Liver (tissue), 9 donors: ENCODE measurements around the gene VWA5B2. TPM values are rescaled to one million over a fixed set of nuclear protein-coding genes. Genes with fewer than 3 reads are reported as not detected.

Experiments used
- DNase-seq: peaks from one replicate; pipeline ENCODE4 v3.0.0-alpha.2; 2017; ENCODE audit warnings: low spot score
- H3K27ac ChIP-seq, 2 donors: one replicate each; pipeline ENCODE4 v1.7.0; 2013; ENCODE audit warnings: inconsistent platforms in 2 of 2, low read length in 2 of 2, control low read depth in 1 of 2, low read depth in 1 of 2, mild to moderate bottlenecking in 1 of 2
- H3K27me3 ChIP-seq, 4 donors: one replicate each; pipeline versions ENCODE4 v1.6.1 to v1.7.0; 2013; ENCODE audit warnings: low read length in 3 of 4, inconsistent platforms in 1 of 4, mild to moderate bottlenecking in 1 of 4, moderate library complexity in 1 of 4; ENCODE audit not compliant: control insufficient read depth in 4 of 4, insufficient read depth in 4 of 4
- H3K36me3 ChIP-seq, 4 donors: one replicate each; pipeline versions ENCODE4 v1.6.1 to v1.7.0; 2013; ENCODE audit warnings: low read length in 3 of 4, mild to moderate bottlenecking in 3 of 4, low read depth in 1 of 4, moderate library complexity in 1 of 4; ENCODE audit not compliant: control insufficient read depth in 4 of 4, insufficient read depth in 3 of 4
- H3K4me1 ChIP-seq, 4 donors: one replicate each; pipeline versions ENCODE4 v1.6.1 to v1.7.0; 2013; ENCODE audit warnings: low read length in 3 of 4, mild to moderate bottlenecking in 3 of 4, moderate library complexity in 1 of 4; ENCODE audit not compliant: control insufficient read depth in 4 of 4, insufficient read depth in 4 of 4
- H3K4me3 ChIP-seq, 3 donors: one replicate each; pipeline versions ENCODE4 v1.6.1 to v1.7.0; 2013; ENCODE audit warnings: low read length in 3 of 3, control low read depth in 1 of 3, low read depth in 1 of 3, mild to moderate bottlenecking in 1 of 3
- H3K9ac ChIP-seq, 2 donors: one replicate each; pipeline ENCODE4 v1.7.0; 2013; ENCODE audit warnings: low read length in 2 of 2, mild to moderate bottlenecking in 2 of 2, moderate library complexity in 2 of 2, control low read depth in 1 of 2, low read depth in 1 of 2
- H3K9me3 ChIP-seq, 4 donors: one replicate each; pipeline versions ENCODE4 v1.6.1 to v1.7.0; 2013; ENCODE audit warnings: low read length in 3 of 4; ENCODE audit not compliant: control insufficient read depth in 4 of 4
- ATF3 ChIP-seq: IDR thresholded peaks from 2 replicates; pipeline ENCODE4 v1.6.1; 2016; ENCODE audit warnings: antibody characterized with exemption
- CTCF ChIP-seq: fragments of 150-350 bp; IDR thresholded peaks from 2 replicates; pipeline ENCODE4 v1.5.1; 2017; ENCODE audit warnings: improper control_type of control experiment, low read depth, low read length; ENCODE audit not compliant: missing input control
- EGR1 ChIP-seq, 2 donors: IDR thresholded peaks; 2 replicates each; pipeline ENCODE4 v1.6.1; 2016 to 2018; ENCODE audit warnings: antibody characterized with exemption in 2 of 2, low read depth in 2 of 2
- FOXA1 ChIP-seq: IDR thresholded peaks from 2 replicates; pipeline ENCODE4 v1.6.1; 2016; ENCODE audit warnings: antibody characterized with exemption
- FOXA2 ChIP-seq: IDR thresholded peaks from 2 replicates; pipeline ENCODE4 v1.6.1; 2016; ENCODE audit warnings: antibody characterized with exemption
- GABPA ChIP-seq, 2 donors: IDR thresholded peaks in 1 of 2; conservative IDR thresholded peaks in 1 of 2; 2 replicates each; pipeline ENCODE4 v1.6.1; 2016; ENCODE audit warnings: antibody characterized with exemption in 2 of 2, mild to moderate bottlenecking in 1 of 2, moderate library complexity in 1 of 2
- HNF4A ChIP-seq, 2 donors: conservative IDR thresholded peaks; 2 replicates each; pipeline ENCODE4 v1.6.1; 2016; ENCODE audit warnings: antibody characterized with exemption in 2 of 2, mild to moderate bottlenecking in 2 of 2
- HNF4G ChIP-seq: IDR thresholded peaks from 2 replicates; pipeline ENCODE4 v1.6.1; 2016; ENCODE audit warnings: antibody characterized with exemption
- NR2F2 ChIP-seq: IDR thresholded peaks from 2 replicates; pipeline ENCODE4 v1.6.1; 2016; ENCODE audit warnings: antibody characterized with exemption
- RAD21 ChIP-seq, 2 donors: IDR thresholded peaks; 2 replicates each; pipeline ENCODE4 v1.6.1; 2016; ENCODE audit warnings: antibody characterized with exemption in 2 of 2, mild to moderate bottlenecking in 2 of 2
- RXRA ChIP-seq, 2 donors: IDR thresholded peaks; 2 replicates each; pipeline ENCODE4 v1.6.1; 2017 to 2018; ENCODE audit warnings: antibody characterized with exemption in 2 of 2, mild to moderate bottlenecking in 1 of 2
- SP1 ChIP-seq: IDR thresholded peaks from 2 replicates; pipeline ENCODE4 v1.6.1; 2018; ENCODE audit warnings: antibody characterized with exemption, mild to moderate bottlenecking
- TAF1 ChIP-seq: conservative IDR thresholded peaks from 2 replicates; pipeline ENCODE4 v1.6.1; 2016; ENCODE audit warnings: antibody characterized with exemption, mild to moderate bottlenecking
- YY1 ChIP-seq: IDR thresholded peaks from 2 replicates; pipeline ENCODE4 v1.6.1; 2016; ENCODE audit warnings: antibody characterized with exemption, mild to moderate bottlenecking
- WGBS: extraction: QIAGEN DNeasy Blood & Tissue Kit; methylation state at CpG from one replicate; pipeline ENCODE4 v1.1.7; 2013; 5-methylcytosine and 5-hydroxymethylcytosine counted together
- polyA plus RNA-seq, 2 donors: library from polyadenylated mRNA; stranded (reverse) in 1 of 2; unstranded in 1 of 2; fragments of 200-250 nt in 1 of 2; fragments of >200 nt in 1 of 2; fragmentation: Nextera tagmentation in 1 of 2; extraction: Ambion mirVana in 1 of 2; gene quantifications; one replicate each; pipeline versions ENCODE4 v1.2.1 to v1.2.3, GENCODE V29; 2013 to 2015
- total RNA-seq, 2 donors: library from RNA; depleted of rRNA; stranded (reverse); fragments of >200 nt; gene quantifications; one replicate each; pipeline ENCODE4 v1.2.3, GENCODE V29; 2014
- TF ChIP-seq, protein P1 (sequence below): IDR thresholded peaks from 2 replicates; pipeline ENCODE4 v1.6.1; 2016; ENCODE audit warnings: antibody characterized with exemption
- donor health status: healthy.
- donor health status: healthy.
- donor health status: healthy.
- donor health status: healthy.
- donor health status: healthy.

VWA5B2 gene
- total and polyA plus RNA-seq, 4 donors, result under 0.01 to 0.14 (median 0.08) TPM; not detected in 1

DNA sequence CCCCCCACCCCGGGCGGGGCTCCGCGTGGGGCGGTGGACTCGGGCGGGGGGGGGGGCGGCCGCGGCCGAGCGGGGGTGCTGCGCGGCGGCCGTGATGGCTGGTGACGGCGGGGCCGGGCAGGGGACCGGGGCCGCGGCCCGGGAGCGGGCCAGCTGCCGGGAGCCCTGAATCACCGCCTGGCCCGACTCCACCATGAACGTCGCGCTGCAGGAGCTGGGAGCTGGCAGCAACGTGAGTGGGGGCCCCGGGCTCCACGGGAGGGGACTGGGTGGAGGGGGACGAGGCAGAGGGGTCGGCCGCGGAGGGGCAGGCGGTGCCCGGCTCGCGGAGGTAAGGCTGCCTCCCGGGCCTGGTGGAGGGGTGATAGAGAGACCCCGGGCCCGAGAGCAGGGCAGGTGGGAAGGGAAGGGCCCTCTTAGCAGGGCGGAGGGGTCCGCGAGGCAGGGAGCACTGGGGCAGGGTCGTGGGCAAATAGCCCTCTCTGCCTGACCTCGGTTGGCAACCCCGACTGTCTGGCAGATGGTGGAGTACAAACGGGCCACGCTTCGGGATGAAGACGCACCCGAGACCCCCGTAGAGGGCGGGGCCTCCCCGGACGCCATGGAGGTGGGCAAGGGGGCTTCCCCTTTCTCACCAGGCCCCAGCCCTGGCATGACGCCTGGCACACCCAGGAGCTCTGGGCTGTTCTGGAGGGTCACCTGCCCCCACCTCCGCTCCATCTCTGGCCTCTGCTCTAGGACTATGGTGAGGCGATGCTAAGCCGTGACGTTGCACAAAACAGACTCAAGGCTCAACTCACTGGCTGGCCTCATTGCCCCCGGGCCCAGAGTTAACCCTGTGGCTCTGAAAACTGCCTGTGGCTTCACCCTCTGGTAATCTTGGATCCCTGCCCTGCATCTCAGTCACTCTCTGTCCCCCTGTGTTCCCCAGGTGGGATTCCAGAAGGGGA is 46.9 kb downstream of the VWA5B2 start, which contains the start of gene ECE2:
Gene ECE2, plus strand, starts transcription at position 62 of the 950 bp plus-strand sequence. Its CDS starts 132 bp downstream, at position 194.
- Histone ChIP-seq H3K4me3 (peak within 1 kb of the TSS in 1 of 3 donors; percentile 5), H3K36me3 (no peaks in the 10 kb centered on the region), H3K4me1 (peaks cover 0 to 5% (median 0%) of the 10 kb centered on the region in 4 donors), H3K27ac (no peak within 1 kb of the TSS), H3K9ac (no peak within 1 kb of the TSS), H3K9me3 (no peaks in the 10 kb centered on the region), H3K27me3 (peaks cover 0 to 6% (median 3%) of the 10 kb centered on the region in 4 donors)
- WGBS, result 18% methylated on average over 65 of the region's 65 CpGs
- TF ChIP-seq FOXA2, result no peak
- no peak for TF ChIP-seq NR2F2
- no peak for TF ChIP-seq GABPA (IDR thresholded peaks at IDR 0.05 in 1 of 2, conservative IDR thresholded peaks at IDR 0.05 in 1 of 2)
- TF ChIP-seq TAF1, result no peak
- TF ChIP-seq HNF4G, result no peak
- no peak for TF ChIP-seq ATF3
- TF ChIP-seq CTCF, result no peak
- DNase-seq, result no peak

GRCh38 chr3:184277366-184277765 is 48.0 kb downstream of the VWA5B2 start:
- Histone ChIP-seq H3K27me3 (peaks cover 0 to 6% (median 3%) of the 10 kb centered on the region in 4 donors), H3K36me3 (no peaks in the 10 kb centered on the region), H3K27ac (no peak overlapping the region), H3K4me3 (no peak overlapping the region), H3K9ac (no peak overlapping the region), H3K9me3 (no peaks in the 10 kb centered on the region), H3K4me1 (peaks cover 0 to 5% (median 0%) of the 10 kb centered on the region in 4 donors)
- no peak for DNase-seq
- 95% methylated on average over 6 of the region's 6 CpGs for WGBS
- TF ChIP-seq FOXA2 (no peak), FOXA1 (no peak), SP1 (no peak), YY1 (no peak), HNF4A (conservative IDR thresholded peaks at IDR 0.05) (no peak), ATF3 (no peak), TAF1 (no peak), RXRA (IDR thresholded peaks at IDR 0.05) (no peak), EGR1 (IDR thresholded peaks at IDR 0.05; ENCODE audit: low read depth in 2 of 2) (no peak), NR2F2 (no peak), RAD21 (IDR thresholded peaks at IDR 0.05) (no peak)
- TF ChIP-seq, protein P1, sequence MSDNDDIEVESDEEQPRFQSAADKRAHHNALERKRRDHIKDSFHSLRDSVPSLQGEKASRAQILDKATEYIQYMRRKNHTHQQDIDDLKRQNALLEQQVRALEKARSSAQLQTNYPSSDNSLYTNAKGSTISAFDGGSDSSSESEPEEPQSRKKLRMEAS, result no peak
